NCI-H1417 treated with DMSO at 0.1 percent for 48 hours (cell line): ENCODE data around the gene ACTR3C.

Experiments
- DNase-seq: peaks from one replicate; lab custom pipeline; 2025; lab: John Stamatoyannopoulos, UW

ACTR3C gene

GRCh38 chr7:150359622-150360362 lies 36.4 kb upstream of the ACTR3C start:
- no peak for DNase-seq

- DNase-seq, result no peak
Measured at GRCh38 chr7:150358988-150359621, 35.8 kb upstream of the ACTR3C start.

- no peak for DNase-seq
Measured at GRCh38 chr7:150358433-150358832, 35.1 kb upstream of the ACTR3C start.

DNA sequence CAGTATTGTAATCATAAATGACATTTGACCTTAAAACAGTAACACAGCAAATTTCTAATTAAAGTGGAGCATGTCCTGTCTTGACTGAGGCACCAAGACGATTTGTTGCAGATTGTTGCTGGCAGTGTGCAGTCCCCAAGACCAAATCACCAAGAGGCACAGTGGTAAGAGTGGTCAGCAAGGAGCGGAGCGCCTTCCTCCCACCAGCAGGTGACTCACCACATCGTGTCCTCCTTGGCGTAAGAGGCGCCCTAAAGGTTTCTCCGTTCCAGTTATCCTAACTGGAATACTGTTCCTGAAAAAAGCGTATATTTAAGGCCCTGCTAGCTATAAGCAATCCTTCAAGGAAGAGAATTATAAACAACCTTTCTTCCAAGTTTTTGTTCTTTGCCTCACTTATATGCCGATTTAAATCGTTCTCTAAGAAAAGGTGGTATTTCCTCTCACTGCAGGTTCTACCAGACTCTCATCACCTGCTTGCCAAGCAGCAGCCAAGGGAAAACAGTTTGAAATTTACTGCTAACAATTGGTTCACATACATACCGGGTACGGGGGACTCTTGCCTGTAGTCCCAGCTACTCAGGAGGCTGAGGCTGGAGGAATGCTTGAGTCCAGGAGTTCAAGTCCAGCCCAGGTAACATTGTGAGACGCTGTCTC lies 34.6 kb upstream of the ACTR3C start:
- no peak for DNase-seq

DNA sequence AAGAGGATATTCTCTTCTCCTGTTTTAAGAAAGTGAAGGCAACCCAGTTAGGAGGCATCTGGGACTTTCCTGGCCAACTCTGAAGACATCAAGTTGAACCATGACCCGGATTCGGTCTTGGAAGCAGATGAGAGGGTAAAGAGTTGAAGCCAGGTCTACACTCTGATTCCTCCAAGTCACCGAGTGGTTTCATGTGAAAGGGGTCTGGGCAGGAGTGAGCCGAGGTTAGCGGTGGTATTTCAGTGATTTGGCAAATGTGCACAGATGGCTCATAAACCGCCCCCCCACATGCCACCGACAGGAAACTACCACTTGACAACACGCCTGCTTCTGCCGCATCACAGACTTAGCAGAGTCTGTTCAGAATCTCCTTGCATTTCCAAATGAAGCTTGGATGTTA lies 33.9 kb upstream of the ACTR3C start:
- no peak for DNase-seq

DNA sequence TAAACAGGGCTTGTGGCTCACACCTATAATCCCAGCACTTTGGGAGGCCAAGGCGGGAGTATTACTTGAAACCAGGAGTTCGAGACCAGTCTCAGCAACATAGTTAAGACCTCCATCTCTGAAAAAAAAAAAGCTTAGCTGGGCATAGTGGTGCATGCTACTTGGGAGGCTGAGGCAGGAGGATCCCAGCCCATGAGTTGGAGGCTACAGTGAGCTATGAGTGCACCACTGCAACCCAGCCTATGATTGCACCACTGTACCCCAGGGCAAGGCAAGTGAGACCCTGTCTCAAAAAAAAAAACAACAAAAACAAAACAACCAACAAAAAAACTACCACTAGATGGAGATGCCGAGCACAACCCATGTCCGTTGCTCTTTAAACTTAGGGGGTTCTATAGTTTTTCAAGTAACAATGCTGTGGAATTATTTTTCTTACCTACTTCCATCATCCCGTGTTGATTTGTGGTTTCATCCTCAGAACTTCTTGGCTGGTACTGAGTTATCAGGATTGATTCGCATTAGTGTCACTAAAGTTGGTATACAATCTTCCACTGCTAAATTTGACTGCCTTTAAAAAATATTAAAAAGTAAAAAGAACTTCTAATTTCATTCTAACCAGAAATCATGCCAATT lies 33.0 kb upstream of the ACTR3C start:
- no peak for DNase-seq

GRCh38 chr7:150355666-150356059 lies 32.3 kb upstream of the ACTR3C start:
- no peak for DNase-seq

DNA sequence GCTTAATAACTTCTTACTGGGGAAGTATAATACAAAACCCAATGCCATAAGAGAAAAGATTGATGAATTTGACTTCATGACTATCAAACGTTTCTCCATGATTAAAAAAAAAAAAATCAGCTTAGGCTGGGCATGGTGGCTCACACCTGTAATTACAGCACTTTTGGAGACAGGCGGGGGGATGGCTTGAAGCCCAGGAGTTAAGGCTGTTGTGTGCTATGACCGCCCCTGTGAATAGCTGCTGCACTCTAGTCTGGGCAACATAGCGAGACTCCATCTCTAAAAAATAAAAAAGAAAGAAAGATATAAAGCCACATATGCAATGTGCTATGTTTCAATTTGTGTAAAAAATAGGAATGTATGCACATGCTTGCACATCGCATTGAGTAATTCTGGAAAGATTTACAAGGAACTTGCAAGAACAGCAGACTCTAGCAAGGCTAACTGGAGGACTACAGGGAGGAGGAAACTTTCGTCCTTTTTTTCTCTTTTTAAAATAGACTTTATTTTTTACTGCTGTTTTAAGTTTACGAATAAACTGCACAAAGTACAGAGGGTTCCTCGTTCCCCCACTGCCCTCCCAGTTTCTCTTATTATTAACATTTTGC lies 28.3 kb upstream of the ACTR3C start:
- DNase-seq, result no peak

GRCh38 chr7:150346922-150347321 lies 23.6 kb upstream of the ACTR3C start:
- DNase-seq, result no peak

DNA sequence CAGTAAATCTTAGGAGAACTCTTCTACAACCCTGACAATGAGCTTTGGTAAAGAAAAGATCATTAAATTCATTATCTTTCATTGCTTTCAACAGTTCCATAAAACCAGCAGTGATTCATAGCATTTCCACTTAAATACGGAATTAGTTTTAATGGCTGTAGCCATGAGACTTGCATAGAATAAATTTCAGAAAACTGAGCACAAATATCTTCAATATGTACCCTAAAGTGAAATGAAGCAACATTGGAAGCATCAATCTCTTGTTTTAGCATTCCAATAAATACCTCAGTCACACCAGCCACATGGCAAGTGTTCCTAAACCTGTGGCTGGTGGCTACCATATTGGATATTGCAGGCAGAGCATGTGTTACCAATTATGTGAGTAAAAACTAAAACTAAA lies 21.7 kb upstream of the ACTR3C start:
- no peak for DNase-seq

DNA sequence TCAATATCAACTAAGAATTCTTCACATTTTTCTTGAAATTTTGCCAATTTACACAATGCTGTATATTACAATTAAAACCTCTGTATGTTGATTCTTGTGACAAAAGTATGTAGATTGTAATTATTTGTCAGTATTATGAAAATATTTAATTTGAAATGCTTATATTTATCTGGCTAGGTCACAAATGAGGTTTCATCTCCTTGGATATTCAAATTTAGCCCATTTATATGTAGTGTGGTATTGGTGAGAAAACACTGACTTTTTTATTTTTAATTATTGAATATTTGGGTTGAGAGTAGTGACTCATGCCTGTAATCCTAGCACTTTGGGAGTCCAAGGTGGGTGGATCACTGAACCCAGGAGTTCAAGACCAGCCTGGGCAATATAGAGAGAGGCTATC lies 21.0 kb upstream of the ACTR3C start:
- no peak for DNase-seq

- DNase-seq, result no peak
Measured at GRCh38 chr7:150343225-150343624, 19.9 kb upstream of the ACTR3C start.

DNA sequence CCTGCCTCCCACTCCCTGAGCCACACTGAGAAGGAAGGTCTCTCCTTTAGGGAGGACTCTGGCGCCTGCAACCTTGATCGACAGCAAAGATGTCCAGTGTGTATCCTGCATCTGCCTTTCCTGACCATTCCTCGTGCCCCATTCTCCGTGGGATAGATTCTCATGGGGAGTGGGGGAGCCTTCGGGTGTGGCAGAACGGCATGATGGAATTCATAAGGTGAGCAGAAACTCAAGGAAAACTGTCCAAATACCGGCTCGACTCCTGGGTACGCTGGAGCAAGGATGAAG lies 18.7 kb upstream of the ACTR3C start:
- DNase-seq, result no peak

DNA sequence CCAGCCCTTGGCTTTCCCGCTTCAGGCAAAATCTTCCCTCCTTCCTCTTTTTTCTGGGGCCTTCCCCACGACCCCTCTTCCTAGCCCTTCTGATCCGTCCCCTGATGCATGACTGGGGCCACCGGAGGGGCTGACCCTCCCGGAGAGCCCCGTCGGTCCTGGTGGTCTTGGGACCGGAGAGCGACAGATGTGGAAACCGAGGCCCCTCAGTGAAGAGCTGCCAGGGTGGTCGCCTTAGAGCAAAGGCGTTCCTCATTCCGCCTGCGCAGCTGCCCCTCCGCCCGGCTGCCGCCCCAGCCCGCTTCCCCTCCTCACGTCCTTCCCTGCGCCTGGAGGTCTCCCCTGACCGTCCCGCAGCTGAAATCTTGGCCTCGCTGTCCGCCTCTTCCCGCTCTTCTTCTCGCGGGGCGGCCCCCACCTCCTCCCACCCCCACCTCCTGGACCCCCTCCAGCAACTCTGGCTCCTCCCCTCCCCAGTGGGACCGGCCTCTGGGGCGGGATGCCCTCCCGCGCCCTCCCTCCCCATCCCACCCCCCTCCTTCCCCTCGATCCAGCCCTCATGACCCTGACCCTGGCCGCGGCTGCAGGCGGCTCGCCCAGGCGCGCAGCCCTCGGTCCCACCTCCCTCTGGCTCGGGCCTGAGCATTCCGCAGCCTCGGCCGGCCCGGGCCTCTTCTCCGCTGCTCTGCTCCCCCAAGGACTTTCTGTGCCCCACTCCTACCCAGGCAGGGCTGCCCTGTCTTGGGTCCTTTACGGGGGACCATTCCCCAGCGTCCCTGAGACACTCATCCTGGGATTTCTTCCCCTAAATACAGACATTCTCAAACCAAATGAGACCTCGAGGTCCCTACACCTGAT lies 18.1 kb upstream of the ACTR3C start, which contains the start of gene RARRES2:
TSS of gene RARRES2 (minus strand) at position 367 of the 858 bp plus-strand sequence. CDS start 1,020 bp downstream, outside the sequence.
- no peak for DNase-seq

DNA sequence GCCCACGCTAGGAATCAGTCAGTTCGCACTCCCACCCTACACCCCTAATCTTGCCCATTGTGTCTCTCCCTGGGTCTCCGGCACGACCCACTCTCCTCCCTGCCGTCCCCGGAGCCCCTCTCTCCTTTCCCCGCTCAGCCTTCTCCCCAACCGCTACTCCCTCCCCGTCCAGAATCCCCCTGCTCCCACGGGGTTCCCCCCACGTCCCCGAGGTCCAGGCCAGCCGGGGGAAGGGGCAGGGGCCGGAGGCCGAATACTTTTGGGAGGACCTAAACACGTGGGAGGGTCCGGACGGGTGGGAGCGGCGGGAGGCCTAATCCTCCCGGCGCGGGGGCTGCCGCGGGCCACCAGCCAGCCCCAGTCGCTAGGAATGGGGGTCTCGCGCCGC lies 17.5 kb upstream of the ACTR3C start:
- DNase-seq, result no peak

- no peak for DNase-seq
Measured at GRCh38 chr7:150340024-150340749, 16.8 kb upstream of the ACTR3C start.

DNA sequence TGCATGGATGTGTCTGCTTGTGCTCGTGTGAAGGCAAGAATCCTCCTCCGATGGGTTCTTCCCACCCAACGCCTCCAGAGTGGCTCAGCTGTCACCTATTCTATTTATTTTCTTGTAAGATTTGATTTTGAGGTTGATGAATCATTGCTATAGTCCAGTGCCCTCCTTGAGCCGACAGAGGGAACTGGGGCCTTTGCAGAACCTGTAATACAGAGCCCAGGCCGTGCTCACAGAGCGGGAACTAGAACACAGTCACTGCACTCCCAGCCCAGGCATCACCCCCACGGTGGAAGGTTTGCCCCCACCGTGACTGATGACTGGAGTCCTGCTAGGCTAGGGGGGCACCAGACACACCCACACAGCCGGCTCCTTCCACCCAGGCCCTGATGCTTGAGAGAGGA lies 16.1 kb upstream of the ACTR3C start:
- no peak for DNase-seq

GRCh38 chr7:150338166-150338829 lies 15.0 kb upstream of the ACTR3C start:
- DNase-seq, result no peak

GRCh38 chr7:150337659-150338081 lies 14.3 kb upstream of the ACTR3C start:
- DNase-seq, result no peak

- no peak for DNase-seq
Measured at GRCh38 chr7:150337179-150337578, 13.8 kb upstream of the ACTR3C start.
